HCT116 (cell line): ENCODE results near the gene NFKBIA. TPM values are rescaled to one million over a fixed set of nuclear protein-coding genes. Genes with fewer than 3 reads are reported as not detected.

Experiments
- ATAC-seq: fragments of 200-7000 bp; cut with Tn5 transposase; 2 replicates; pipeline ENCODE4 v1.9.1; 2020; ENCODE audit warnings: mild to moderate bottlenecking, moderate library complexity
- BruUV-seq: library from RNA; stranded (reverse); fragments of 400-500 nt; replicated peaks from 2 replicates; lab custom pipeline; 2021; lab: Mats Ljungman, UMichigan
- CTCF ChIA-PET: fragments of 300-600 bp; sonication (Branson Sonifier 250); formaldehyde crosslinking; loops from one replicate; lab custom pipeline; 2021; ENCODE audit warnings: antibody characterized with exemption; lab: Charles Lee
- POLR2A ChIA-PET: fragments of 300-600, 350-600 bp; sonication (Branson Sonifier 250); formaldehyde crosslinking; loops from one replicate; lab custom pipeline; 2021; ENCODE audit warnings: antibody characterized with exemption; lab: Charles Lee
- RAD21 ChIA-PET, 2 experiments: fragments of 300-600 bp; sonication (Branson Sonifier 250); formaldehyde crosslinking; loops; one replicate each; lab custom pipeline; 2023; ENCODE audit warnings: low total read pairs in 2 of 2; ENCODE audit not compliant: uncharacterized antibody in 2 of 2, unreplicated experiment in 2 of 2, low non-redundant PET in 1 of 2; lab: Charles Lee
- DNase-seq: peaks from one replicate; pipeline ENCODE4 v3.0.0-alpha.2; 2010; ENCODE audit warnings: low read depth, low spot score
- H2AFZ ChIP-seq: fragments of 200-600 bp; shearing (Covaris generic), sonication (generic); 2 replicates; pipeline ENCODE4 v1.6.1; 2017; ENCODE audit warnings: low read depth, mixed run types, mixed read lengths, antibody characterized with exemption, low read length; ENCODE audit not compliant: poor library complexity, severe bottlenecking
- H3K27ac ChIP-seq: 2 replicates; pipeline ENCODE4 v1.5.1; 2012; ENCODE audit warnings: low read depth, low read length
- H3K27me3 ChIP-seq: fragments of 200-600 bp; sonication (generic); 2 replicates; pipeline ENCODE4 v1.6.1; 2016; ENCODE audit warnings: mixed run types, low read length, mixed read lengths; ENCODE audit not compliant: insufficient read depth
- H3K36me3 ChIP-seq, 2 experiments: fragments of 200-500 bp in 1 of 2; fragments of 200-600 bp in 1 of 2; sonication (Bioruptor generic) in 1 of 2; sonication (generic) in 1 of 2; 2 replicates each; pipeline versions ENCODE4 v1.5.1 to v1.6.1; 2014 to 2016; ENCODE audit warnings: low read length in 2 of 2, inconsistent platforms in 1 of 2, mixed read lengths in 1 of 2, mixed run types in 1 of 2; ENCODE audit not compliant: insufficient read depth in 2 of 2, control insufficient read depth in 1 of 2
- H3K4me1 ChIP-seq, 2 experiments: fragments of 200-600 bp in 1 of 2; sonication (generic) in 1 of 2; 2 replicates each; pipeline versions ENCODE4 v1.5.1 to v1.6.1; 2012 to 2017; ENCODE audit warnings: low read length in 2 of 2, inconsistent platforms in 1 of 2, mild to moderate bottlenecking in 1 of 2, mixed read lengths in 1 of 2, mixed run types in 1 of 2, moderate library complexity in 1 of 2; ENCODE audit not compliant: insufficient read depth in 2 of 2, control insufficient read depth in 1 of 2
- H3K4me2 ChIP-seq: fragments of 200-600 bp; sonication (generic); 2 replicates; pipeline ENCODE4 v1.6.1; 2017; ENCODE audit warnings: mixed run types, low read length, mixed read lengths
- H3K4me3 ChIP-seq, 2 experiments: fragments of 200-600 bp in 1 of 2; sonication (generic) in 1 of 2; replicated peaks in 1 of 2; 2 replicates each; pipeline ENCODE4 v1.5.1; 2011 to 2016; ENCODE audit warnings: low read length in 2 of 2, control low read depth in 1 of 2, low read depth in 1 of 2, mild to moderate bottlenecking in 1 of 2, mixed read lengths in 1 of 2, mixed run types in 1 of 2
- H3K79me2 ChIP-seq: fragments of 200-600 bp; sonication (generic); 2 replicates; pipeline ENCODE4 v1.6.1; 2017; ENCODE audit warnings: mild to moderate bottlenecking, mixed run types, low read length, moderate library complexity, mixed read lengths; ENCODE audit not compliant: insufficient read depth
- H3K9ac ChIP-seq: fragments of 200-600 bp; sonication (generic); 2 replicates; pipeline ENCODE4 v1.6.1; 2016; ENCODE audit warnings: low read length, mixed read lengths
- H3K9me2 ChIP-seq: fragments of 200-600 bp; sonication (generic), shearing (Covaris generic); 2 replicates; pipeline ENCODE4 v1.6.1; 2017; ENCODE audit warnings: mixed run types, mild to moderate bottlenecking, moderate library complexity; ENCODE audit not compliant: insufficient read depth
- H3K9me3 ChIP-seq, 2 experiments: fragments of 200-500 bp in 1 of 2; fragments of 200-600 bp in 1 of 2; sonication (Bioruptor generic) in 1 of 2; sonication (generic) in 1 of 2; 2 replicates each; pipeline ENCODE4 v1.6.1; 2014 to 2017; ENCODE audit warnings: low read length in 2 of 2, mixed read lengths in 2 of 2, inconsistent platforms in 1 of 2, low read depth in 1 of 2, mild to moderate bottlenecking in 1 of 2, mixed run types in 1 of 2, moderate library complexity in 1 of 2; ENCODE audit not compliant: control insufficient read depth in 1 of 2, insufficient read depth in 1 of 2
- H4K20me1 ChIP-seq: fragments of 200-600 bp; sonication (generic), shearing (Covaris generic); 2 replicates; pipeline ENCODE4 v1.6.1; 2017; ENCODE audit warnings: mixed run types, mild to moderate bottlenecking, moderate library complexity; ENCODE audit not compliant: insufficient read depth
- CBX3 ChIP-seq: IDR thresholded peaks from 2 replicates; pipeline ENCODE4 v1.6.1; 2012; ENCODE audit warnings: low read depth
- CEBPB ChIP-seq: IDR thresholded peaks from 2 replicates; pipeline ENCODE4 v1.6.1; 2012; ENCODE audit warnings: low read depth
- ELF1 ChIP-seq: IDR thresholded peaks from 2 replicates; pipeline ENCODE4 v1.6.1; 2012; ENCODE audit warnings: low read depth, borderline replicate concordance
- EZH2 ChIP-seq: fragments of 200-600 bp; sonication (generic); IDR thresholded peaks from 2 replicates; pipeline ENCODE4 v1.6.1; 2017; ENCODE audit warnings: antibody characterized with exemption, mixed run types
- EZH2phosphoT487 ChIP-seq: fragments of 200-600 bp; IDR thresholded peaks from 2 replicates; pipeline ENCODE4 v1.6.1; 2018; ENCODE audit warnings: antibody characterized with exemption, borderline replicate concordance
- FOSL1 ChIP-seq: IDR thresholded peaks from 2 replicates; pipeline ENCODE4 v1.6.1; 2012; ENCODE audit warnings: low read depth
- JUND ChIP-seq: IDR thresholded peaks from 2 replicates; pipeline ENCODE4 v1.6.1; 2012
- POLR2A ChIP-seq: IDR thresholded peaks from 2 replicates; pipeline ENCODE4 v1.7.0; 2011; ENCODE audit warnings: borderline replicate concordance; ENCODE audit not compliant: insufficient read depth, insufficient read length; ENCODE audit errors: extremely low read depth
- RAD21 ChIP-seq: IDR thresholded peaks from 2 replicates; pipeline ENCODE4 v1.6.1; 2012; ENCODE audit warnings: low read depth, mild to moderate bottlenecking
- SIN3A ChIP-seq: IDR thresholded peaks from 2 replicates; pipeline ENCODE4 v1.6.1; 2012; ENCODE audit warnings: low read depth
- SRF ChIP-seq: IDR thresholded peaks from 2 replicates; pipeline ENCODE4 v1.6.1; 2012; ENCODE audit warnings: low read depth
- ZFX ChIP-seq: fragments of 450-650 bp; IDR thresholded peaks from 2 replicates; pipeline ENCODE4 v1.6.1; 2017
- ZNF274 ChIP-seq: fragments of 200-500 bp; sonication (Bioruptor generic); IDR thresholded peaks from 2 replicates; pipeline ENCODE4 v1.6.1; 2014; ENCODE audit warnings: mild to moderate bottlenecking, low read depth, low read length, inconsistent platforms
- intact Hi-C: fragments of 100-400 bp; cut with micrococcal nuclease; formaldehyde crosslinking; loops from 2 replicates; pipeline ENCODE4 v1.10.0; 2022
- total RNA-seq: library from RNA; stranded (reverse); gene quantifications from one replicate; pipeline ENCODE4 v1.2.1, GENCODE V29; 2021; ENCODE audit not compliant: unreplicated experiment
- TF ChIP-seq, protein P1 (sequence below), 3 experiments: fragments of 200-600 bp in 1 of 3; sonication (generic) in 1 of 3; IDR thresholded peaks in 2 of 3; conservative IDR thresholded peaks in 1 of 3; 2 replicates each; pipeline ENCODE4 v1.5.1; 2012 to 2017; ENCODE audit warnings: low read depth in 2 of 3, low read length in 2 of 3, antibody characterized with exemption in 1 of 3, borderline replicate concordance in 1 of 3, control low read depth in 1 of 3, mild to moderate bottlenecking in 1 of 3, mixed read lengths in 1 of 3, mixed run types in 1 of 3, moderate library complexity in 1 of 3; ENCODE audit not compliant: insufficient read depth in 1 of 3
- TF ChIP-seq, protein P2 (sequence below): IDR thresholded peaks from 2 replicates; pipeline ENCODE4 v1.6.1; 2012
- TF ChIP-seq, protein P3 (sequence below): IDR thresholded peaks from 2 replicates; pipeline ENCODE4 v1.6.1; 2012
- TF ChIP-seq, protein P4 (sequence below): IDR thresholded peaks from 2 replicates; pipeline ENCODE4 v1.6.1; 2012; ENCODE audit warnings: low read depth

NFKBIA gene
- total RNA-seq, 1 experiment from 2014 or later, result 42.6 TPM

DNA sequence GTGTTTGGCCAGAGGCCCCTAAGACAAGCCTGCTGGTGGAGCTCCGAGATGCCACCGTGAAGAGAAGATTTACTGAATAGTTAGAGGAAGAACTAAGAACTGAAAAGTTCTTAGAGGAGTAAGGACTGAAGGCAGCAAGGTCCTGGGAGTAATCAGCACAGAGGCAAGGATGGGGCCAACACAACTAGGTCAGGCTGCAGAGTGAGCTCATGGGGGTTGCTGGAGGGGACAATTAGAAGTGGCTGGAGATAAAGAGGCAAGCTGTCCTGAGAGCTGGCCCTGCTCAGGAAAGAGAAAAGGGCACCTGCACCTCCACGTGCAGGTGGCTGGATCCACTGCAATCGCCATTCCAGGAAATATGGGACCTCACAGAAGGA is 52.7 kb downstream of the NFKBIA start:
- ChIA-PET POLR2A (interaction anchor here (1.0 to 1.8 kb wide), 2 partner anchors 9 to 10 kb away, joined by 3 to 5 read pairs; no protein-coding TSS in a partner anchor), RAD21 (no interaction called here), CTCF (interaction anchor here (0.9 kb wide), 1 partner anchor 10 kb away, joined by 4 read pairs; no protein-coding TSS in a partner anchor)
- ATAC-seq (no peak), DNase-seq (no peak)
- intact Hi-C loops, result no loop called here
- Histone ChIP-seq H2AFZ (no peak overlapping the region), H3K4me2 (no peak overlapping the region), H3K4me3 (no peak overlapping the region), H3K36me3 (no peaks in the 10 kb centered on the region), H3K27ac (no peak overlapping the region), H3K9me3 (no peaks in the 10 kb centered on the region), H3K9ac (no peak overlapping the region), H3K9me2 (no peaks in the 10 kb centered on the region), H4K20me1 (no peaks in the 10 kb centered on the region), H3K79me2 (no peaks in the 10 kb centered on the region), H3K27me3 (no peaks in the 10 kb centered on the region), H3K4me1 (peaks cover 7 to 13% of the 10 kb centered on the region in 2 experiments)
- TF ChIP-seq, protein P1, sequence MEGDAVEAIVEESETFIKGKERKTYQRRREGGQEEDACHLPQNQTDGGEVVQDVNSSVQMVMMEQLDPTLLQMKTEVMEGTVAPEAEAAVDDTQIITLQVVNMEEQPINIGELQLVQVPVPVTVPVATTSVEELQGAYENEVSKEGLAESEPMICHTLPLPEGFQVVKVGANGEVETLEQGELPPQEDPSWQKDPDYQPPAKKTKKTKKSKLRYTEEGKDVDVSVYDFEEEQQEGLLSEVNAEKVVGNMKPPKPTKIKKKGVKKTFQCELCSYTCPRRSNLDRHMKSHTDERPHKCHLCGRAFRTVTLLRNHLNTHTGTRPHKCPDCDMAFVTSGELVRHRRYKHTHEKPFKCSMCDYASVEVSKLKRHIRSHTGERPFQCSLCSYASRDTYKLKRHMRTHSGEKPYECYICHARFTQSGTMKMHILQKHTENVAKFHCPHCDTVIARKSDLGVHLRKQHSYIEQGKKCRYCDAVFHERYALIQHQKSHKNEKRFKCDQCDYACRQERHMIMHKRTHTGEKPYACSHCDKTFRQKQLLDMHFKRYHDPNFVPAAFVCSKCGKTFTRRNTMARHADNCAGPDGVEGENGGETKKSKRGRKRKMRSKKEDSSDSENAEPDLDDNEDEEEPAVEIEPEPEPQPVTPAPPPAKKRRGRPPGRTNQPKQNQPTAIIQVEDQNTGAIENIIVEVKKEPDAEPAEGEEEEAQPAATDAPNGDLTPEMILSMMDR (IDR thresholded peaks at IDR 0.05 in 2 of 3, conservative IDR thresholded peaks at IDR 0.05 in 1 of 3; ENCODE audit: borderline replicate concordance in 1 of 3, insufficient read depth in 1 of 3, low read depth in 2 of 3, low read length in 2 of 3), result no peak
- TF ChIP-seq ZFX, result no peak
- TF ChIP-seq, protein P2, sequence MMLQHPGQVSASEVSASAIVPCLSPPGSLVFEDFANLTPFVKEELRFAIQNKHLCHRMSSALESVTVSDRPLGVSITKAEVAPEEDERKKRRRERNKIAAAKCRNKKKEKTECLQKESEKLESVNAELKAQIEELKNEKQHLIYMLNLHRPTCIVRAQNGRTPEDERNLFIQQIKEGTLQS, result no peak
- no peak for TF ChIP-seq CBX3
- TF ChIP-seq ZNF274, result no peak
- no peak for TF ChIP-seq RAD21
- TF ChIP-seq SRF, result no peak
- no peak for TF ChIP-seq JUND
- TF ChIP-seq EZH2, result no peak
- TF ChIP-seq FOSL1, result no peak
- TF ChIP-seq ELF1, result no peak
- no peak for TF ChIP-seq EZH2phosphoT487
- TF ChIP-seq SIN3A, result no peak
- TF ChIP-seq, protein P3, sequence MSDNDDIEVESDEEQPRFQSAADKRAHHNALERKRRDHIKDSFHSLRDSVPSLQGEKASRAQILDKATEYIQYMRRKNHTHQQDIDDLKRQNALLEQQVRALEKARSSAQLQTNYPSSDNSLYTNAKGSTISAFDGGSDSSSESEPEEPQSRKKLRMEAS, result no peak
- TF ChIP-seq CEBPB, result no peak
- TF ChIP-seq, protein P4, sequence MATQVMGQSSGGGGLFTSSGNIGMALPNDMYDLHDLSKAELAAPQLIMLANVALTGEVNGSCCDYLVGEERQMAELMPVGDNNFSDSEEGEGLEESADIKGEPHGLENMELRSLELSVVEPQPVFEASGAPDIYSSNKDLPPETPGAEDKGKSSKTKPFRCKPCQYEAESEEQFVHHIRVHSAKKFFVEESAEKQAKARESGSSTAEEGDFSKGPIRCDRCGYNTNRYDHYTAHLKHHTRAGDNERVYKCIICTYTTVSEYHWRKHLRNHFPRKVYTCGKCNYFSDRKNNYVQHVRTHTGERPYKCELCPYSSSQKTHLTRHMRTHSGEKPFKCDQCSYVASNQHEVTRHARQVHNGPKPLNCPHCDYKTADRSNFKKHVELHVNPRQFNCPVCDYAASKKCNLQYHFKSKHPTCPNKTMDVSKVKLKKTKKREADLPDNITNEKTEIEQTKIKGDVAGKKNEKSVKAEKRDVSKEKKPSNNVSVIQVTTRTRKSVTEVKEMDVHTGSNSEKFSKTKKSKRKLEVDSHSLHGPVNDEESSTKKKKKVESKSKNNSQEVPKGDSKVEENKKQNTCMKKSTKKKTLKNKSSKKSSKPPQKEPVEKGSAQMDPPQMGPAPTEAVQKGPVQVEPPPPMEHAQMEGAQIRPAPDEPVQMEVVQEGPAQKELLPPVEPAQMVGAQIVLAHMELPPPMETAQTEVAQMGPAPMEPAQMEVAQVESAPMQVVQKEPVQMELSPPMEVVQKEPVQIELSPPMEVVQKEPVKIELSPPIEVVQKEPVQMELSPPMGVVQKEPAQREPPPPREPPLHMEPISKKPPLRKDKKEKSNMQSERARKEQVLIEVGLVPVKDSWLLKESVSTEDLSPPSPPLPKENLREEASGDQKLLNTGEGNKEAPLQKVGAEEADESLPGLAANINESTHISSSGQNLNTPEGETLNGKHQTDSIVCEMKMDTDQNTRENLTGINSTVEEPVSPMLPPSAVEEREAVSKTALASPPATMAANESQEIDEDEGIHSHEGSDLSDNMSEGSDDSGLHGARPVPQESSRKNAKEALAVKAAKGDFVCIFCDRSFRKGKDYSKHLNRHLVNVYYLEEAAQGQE, result no peak
- TF ChIP-seq POLR2A, result no peak
- no TSS peak for BruUV-seq
